MCF 10A (cell line): ENCODE results near the gene FOXP1. TPM values are rescaled to one million over a fixed set of nuclear protein-coding genes. Genes with fewer than 3 reads are reported as not detected.

ENCODE experiments used
- BruUV-seq: library from RNA; stranded (reverse); fragments of 400-500 nt; replicated peaks from 2 replicates; lab custom pipeline; 2021; lab: Mats Ljungman, UMichigan
- CTCF ChIA-PET: fragments of 300-600 bp; sonication (Branson Sonifier 250); formaldehyde crosslinking; extraction: SDS; loops from one replicate; lab custom pipeline; 2021; ENCODE audit warnings: antibody characterized with exemption, inconsistent platforms; lab: Yijun Ruan, JAX
- POLR2A ChIA-PET: fragments of 300-600, 350-650 bp; sonication (Branson Sonifier 250); formaldehyde crosslinking; extraction: SDS; loops from one replicate; lab custom pipeline; 2020; ENCODE audit warnings: antibody characterized with exemption, inconsistent platforms; lab: Yijun Ruan, JAX
- DNase-seq: peaks from one replicate; pipeline ENCODE4 v3.0.0-alpha.2; 2018; ENCODE audit not compliant: unreplicated experiment
- H3K27ac Mint-ChIP-seq: one replicate; pipeline ENCODE4 v1.8.0; 2022; ENCODE audit warnings: mild to moderate bottlenecking, low read depth, mixed read lengths; ENCODE audit not compliant: unreplicated experiment
- H3K27me3 Mint-ChIP-seq: one replicate; pipeline ENCODE4 v1.8.0; 2022; ENCODE audit warnings: mixed read lengths; ENCODE audit not compliant: insufficient read depth, unreplicated experiment
- H3K36me3 Mint-ChIP-seq: one replicate; pipeline ENCODE4 v1.8.0; 2022; ENCODE audit warnings: mild to moderate bottlenecking, moderate library complexity, mixed read lengths; ENCODE audit not compliant: insufficient read depth, unreplicated experiment
- H3K4me1 Mint-ChIP-seq: one replicate; pipeline ENCODE4 v1.8.0; 2022; ENCODE audit warnings: mixed read lengths; ENCODE audit not compliant: insufficient read depth, unreplicated experiment
- H3K4me3 Mint-ChIP-seq: one replicate; pipeline ENCODE4 v1.8.0; 2022; ENCODE audit warnings: mild to moderate bottlenecking, moderate library complexity, mixed read lengths; ENCODE audit not compliant: unreplicated experiment
- H3K9me3 Mint-ChIP-seq: one replicate; pipeline ENCODE4 v1.8.0; 2022; ENCODE audit warnings: mixed read lengths; ENCODE audit not compliant: unreplicated experiment
- intact Hi-C: fragments of 100-400 bp; cut with micrococcal nuclease; formaldehyde crosslinking; loops from 2 replicates; pipeline ENCODE4 v1.14.1; 2022
- total RNA-seq: library from RNA; stranded (reverse); gene quantifications from 2 replicates; pipeline ENCODE4 v1.2.3, GENCODE V29; 2022
- TF ChIP-seq, protein P1 (sequence below): fragments of 200-600 bp; IDR thresholded peaks from one replicate; pipeline ENCODE4 v1.8.0; 2022; ENCODE audit warnings: antibody characterized with exemption, mild to moderate bottlenecking; ENCODE audit not compliant: unreplicated experiment

Gene FOXP1
- total RNA-seq, 1 experiment from 2014 or later = 49.0 TPM

DNA sequence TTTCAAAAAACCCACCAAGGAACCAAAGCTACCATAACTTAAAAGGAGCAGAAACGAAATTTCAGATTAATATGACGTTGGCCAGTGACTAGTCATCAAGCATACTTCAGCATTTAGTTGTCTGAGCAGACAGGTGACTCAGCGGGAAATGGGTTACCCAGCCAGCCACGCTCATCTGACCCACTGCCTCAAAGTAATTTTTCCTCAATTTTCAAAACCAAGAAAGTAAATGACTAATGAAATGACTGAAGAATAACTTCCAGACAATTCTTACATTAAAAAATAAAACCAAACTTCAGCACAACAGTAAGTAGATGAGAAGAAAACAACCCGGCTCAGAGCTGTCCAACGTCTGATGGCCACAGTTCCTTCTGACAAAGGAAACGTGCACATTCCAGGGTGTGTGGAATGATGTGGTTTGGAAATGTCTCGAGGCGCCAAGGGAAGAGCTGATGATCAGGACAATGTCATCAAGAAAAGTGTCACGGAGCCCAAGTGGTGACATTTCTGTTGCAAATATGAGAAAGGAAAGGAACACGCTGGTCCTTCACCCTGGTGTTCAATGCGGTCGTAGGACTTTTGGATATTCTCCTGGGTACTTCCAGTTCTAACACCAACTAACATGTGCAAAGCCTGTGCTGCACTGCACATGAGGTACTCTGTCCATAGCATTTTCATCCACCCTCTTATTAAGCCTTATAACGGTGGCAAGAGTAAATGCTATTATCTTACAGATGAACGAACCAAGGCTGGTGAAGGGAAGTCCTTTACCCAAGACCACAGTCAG, 79.1 kb downstream of the FOXP1 start:
- Mint-ChIP-seq H3K9me3 (no peaks in the 10 kb centered on the region), H3K36me3 (peaks cover 30% of the 10 kb centered on the region), H3K27ac (peak overlapping the region; percentile 95), H3K4me3 (peak overlapping the region; percentile 72), H3K27me3 (no peaks in the 10 kb centered on the region), H3K4me1 (peaks cover 36% of the 10 kb centered on the region)
- intact Hi-C loops = loop anchor here (1.0 to 10.0 kb wide), 4 partner anchors 33 to 497 kb away; no protein-coding TSS in a partner anchor
- ChIA-PET CTCF (interaction anchor here (0.8 kb wide), 1 partner anchor 9 kb away, joined by 4 read pairs; no protein-coding TSS in a partner anchor), POLR2A (interaction anchor here (0.7 to 2.5 kb wide), 26 partner anchors 9 to 447 kb away, joined by 3 to 36 read pairs (median 4); partner anchors contain the start of gene FOXP1)
- peak; percentile 88 for DNase-seq
- TSS peak; percentile 95 for BruUV-seq
- TF ChIP-seq, protein P1, sequence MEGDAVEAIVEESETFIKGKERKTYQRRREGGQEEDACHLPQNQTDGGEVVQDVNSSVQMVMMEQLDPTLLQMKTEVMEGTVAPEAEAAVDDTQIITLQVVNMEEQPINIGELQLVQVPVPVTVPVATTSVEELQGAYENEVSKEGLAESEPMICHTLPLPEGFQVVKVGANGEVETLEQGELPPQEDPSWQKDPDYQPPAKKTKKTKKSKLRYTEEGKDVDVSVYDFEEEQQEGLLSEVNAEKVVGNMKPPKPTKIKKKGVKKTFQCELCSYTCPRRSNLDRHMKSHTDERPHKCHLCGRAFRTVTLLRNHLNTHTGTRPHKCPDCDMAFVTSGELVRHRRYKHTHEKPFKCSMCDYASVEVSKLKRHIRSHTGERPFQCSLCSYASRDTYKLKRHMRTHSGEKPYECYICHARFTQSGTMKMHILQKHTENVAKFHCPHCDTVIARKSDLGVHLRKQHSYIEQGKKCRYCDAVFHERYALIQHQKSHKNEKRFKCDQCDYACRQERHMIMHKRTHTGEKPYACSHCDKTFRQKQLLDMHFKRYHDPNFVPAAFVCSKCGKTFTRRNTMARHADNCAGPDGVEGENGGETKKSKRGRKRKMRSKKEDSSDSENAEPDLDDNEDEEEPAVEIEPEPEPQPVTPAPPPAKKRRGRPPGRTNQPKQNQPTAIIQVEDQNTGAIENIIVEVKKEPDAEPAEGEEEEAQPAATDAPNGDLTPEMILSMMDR = no peak

DNA sequence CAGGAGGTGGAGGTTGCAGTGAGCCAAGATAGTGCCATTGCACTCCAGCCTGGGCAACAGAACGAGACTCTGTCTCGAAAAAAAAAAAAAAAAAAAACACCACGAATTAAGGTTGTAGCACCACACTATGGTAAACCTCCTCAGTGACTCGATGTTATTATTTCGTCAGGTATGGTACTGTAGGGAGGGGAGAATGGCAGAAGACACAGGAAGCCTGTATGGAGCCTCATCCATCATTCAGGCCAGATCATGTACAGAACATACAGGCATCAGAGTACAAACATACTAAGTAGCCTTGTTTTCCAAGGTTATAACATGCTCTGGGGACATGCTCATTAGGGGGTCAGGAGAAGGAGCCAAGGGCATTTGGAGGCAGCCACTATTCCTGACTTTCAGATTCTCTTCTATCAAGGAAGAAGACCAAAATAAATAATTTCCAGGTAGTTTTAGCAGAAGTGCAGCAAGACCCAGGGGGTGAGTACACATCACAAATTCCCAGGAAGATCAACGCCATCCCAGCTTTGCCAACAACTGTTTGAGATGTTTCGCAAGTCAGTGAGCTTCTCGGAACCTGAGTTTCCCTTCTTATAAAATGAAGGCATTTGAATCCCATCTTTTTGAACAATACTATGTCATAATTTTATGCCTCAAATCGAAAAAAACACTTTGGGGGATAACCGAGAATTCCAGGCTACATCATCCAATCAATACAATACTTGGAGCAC, 79.8 kb downstream of the FOXP1 start:
- Mint-ChIP-seq H3K4me3 (peak overlapping the region; percentile 72), H3K27me3 (no peaks in the 10 kb centered on the region), H3K9me3 (no peaks in the 10 kb centered on the region), H3K4me1 (peaks cover 36% of the 10 kb centered on the region), H3K27ac (peak overlapping the region; percentile 95), H3K36me3 (peaks cover 30% of the 10 kb centered on the region)
- CTCF ChIA-PET = interaction anchor here (0.8 kb wide), 1 partner anchor 8 kb away, joined by 4 read pairs; no protein-coding TSS in a partner anchor
- POLR2A ChIA-PET = interaction anchor here (0.7 to 2.5 kb wide), 25 partner anchors 8 to 447 kb away, joined by 3 to 36 read pairs (median 5); partner anchors contain the start of gene FOXP1
- TF ChIP-seq, protein P1 = no peak
- BruUV-seq = TSS peak; percentile 84
- intact Hi-C loops = loop anchor here (1.0 to 10.0 kb wide), 4 partner anchors 34 to 496 kb away; no protein-coding TSS in a partner anchor
- peak; percentile 91 for DNase-seq

DNA sequence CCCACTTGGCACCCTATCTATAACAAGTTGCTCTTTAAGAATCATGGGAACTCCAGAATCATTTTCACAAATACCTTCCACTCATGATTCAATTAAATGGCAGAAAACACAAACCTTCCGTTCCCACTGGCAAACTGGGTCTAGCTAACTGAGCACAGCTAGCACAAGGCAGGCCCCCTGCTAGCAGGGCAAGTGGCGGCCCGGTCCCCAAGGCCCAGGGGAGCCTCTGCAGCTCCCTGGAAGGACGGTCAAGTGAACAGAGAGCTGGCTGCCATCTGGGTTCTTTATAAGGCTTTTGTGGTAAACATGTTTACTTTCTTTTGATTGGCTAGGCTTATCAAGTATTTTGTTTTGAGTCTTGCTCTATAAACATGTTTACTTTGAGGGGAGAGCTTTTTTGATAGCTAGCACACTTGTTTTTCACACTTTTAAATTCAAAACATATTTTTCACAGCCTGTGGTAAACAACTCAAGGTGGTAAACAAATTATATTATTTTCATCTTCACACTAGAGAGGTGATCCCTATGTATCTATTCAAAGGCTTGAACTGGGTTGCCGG, 81.4 kb downstream of the FOXP1 start:
- POLR2A ChIA-PET = interaction anchor here (0.7 to 1.6 kb wide), 2 partner anchors 143 to 445 kb away, joined by 3 to 5 read pairs; no protein-coding TSS in a partner anchor
- peaks cover 40% of the 10 kb centered on the region for H3K4me1 Mint-ChIP-seq
- H3K9me3 Mint-ChIP-seq = no peaks in the 10 kb centered on the region
- intact Hi-C loops = loop anchor here (5.0 to 10.0 kb wide), 3 partner anchors 35 to 495 kb away; no protein-coding TSS in a partner anchor
- CTCF ChIA-PET = interaction anchor here (0.6 kb wide), 1 partner anchor 86 kb away, joined by 3 read pairs; no protein-coding TSS in a partner anchor
- no TSS peak for BruUV-seq
- no peaks in the 10 kb centered on the region for H3K27me3 Mint-ChIP-seq
- H3K27ac Mint-ChIP-seq = peak overlapping the region; percentile 95
- no peak for DNase-seq
- TF ChIP-seq, protein P1 = no peak
- H3K4me3 Mint-ChIP-seq = no peak overlapping the region
- peaks cover 25% of the 10 kb centered on the region for H3K36me3 Mint-ChIP-seq
